ENCODE data around the gene SUN5. TPM values are rescaled to one million over a fixed set of nuclear protein-coding genes. Genes with fewer than 3 reads are reported as not detected.

Gene SUN5
- total and polyA plus RNA-seq, 2 donors (not counting 1 experiment from before 2014, with no cell fraction given): not detected

DNA sequence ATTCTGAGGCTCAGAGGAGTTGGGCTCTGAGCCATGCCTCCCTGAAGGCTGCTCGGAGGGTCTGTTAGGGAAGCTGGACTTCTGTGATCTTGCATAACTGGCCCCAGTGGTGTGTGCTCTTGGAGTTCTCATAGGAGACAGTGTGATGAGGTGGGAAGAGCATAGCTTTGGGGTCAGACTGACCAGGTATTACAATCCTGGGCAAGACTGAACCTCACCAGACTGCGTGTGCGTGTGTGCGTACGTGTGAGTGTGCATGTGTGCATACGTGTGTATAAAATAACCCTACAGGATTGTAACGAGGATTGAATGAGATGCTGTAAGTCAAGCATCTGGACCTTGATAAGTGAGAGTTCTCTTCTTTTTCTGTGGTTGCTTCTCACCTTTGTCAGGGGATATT is 13.3 kb upstream of the SUN5 start:
- ATAC-seq (ENCODE audit: low read depth) (no peak), DNase-seq (no peak)
- Mint-ChIP-seq H3K27me3 (peaks cover 9% of the 10 kb centered on the region), H3K9me3 (ENCODE audit: insufficient read depth) (no peaks in the 10 kb centered on the region), H3K4me3 (no peak overlapping the region), H3K27ac (no peak overlapping the region), H3K4me1 (no peaks in the 10 kb centered on the region)
- Histone ChIP-seq H4K20me1 (ENCODE audit: control insufficient read depth, insufficient read depth, low read length, poor library complexity, severe bottlenecking) (no peaks in the 10 kb centered on the region), H3K4me1 (ENCODE audit: control insufficient read depth in 2 of 2, insufficient read depth in 2 of 2, low read length in 2 of 2) (no peaks in the 10 kb centered on the region), H3K9ac (ENCODE audit: low read length) (no peak overlapping the region), H3K4me2 (replicated peaks; ENCODE audit: low read depth, low read length, poor library complexity, severe bottlenecking) (no peak overlapping the region), H2AFZ (ENCODE audit: insufficient read depth, low read depth, low read length, poor library complexity, severe bottlenecking) (no peak overlapping the region), H3K79me2 (ENCODE audit: control insufficient read depth, insufficient read depth, low read length) (no peaks in the 10 kb centered on the region), H3K36me3 (replicated peaks in 1 of 2; ENCODE audit: control extremely low read depth in 1 of 2, control insufficient read depth in 1 of 2, extremely low read depth in 1 of 2, insufficient read depth in 2 of 2, low read length in 1 of 2) (no peaks in the 10 kb centered on the region), H3K9me3 (ENCODE audit: control extremely low read depth in 1 of 3, control insufficient read depth in 2 of 3, insufficient read depth in 1 of 3, low read length in 2 of 3) (peaks cover 0 to 4% (median 0%) of the 10 kb centered on the region in 3 donors), H3K27me3 (replicated peaks in 1 of 4; ENCODE audit: control extremely low read depth in 1 of 4, control insufficient read depth in 3 of 4, insufficient read depth in 4 of 4, low read length in 3 of 4) (no peaks in the 10 kb centered on the region), H3K4me3 (ENCODE audit: control extremely low read depth in 1 of 5, extremely low read depth in 1 of 5, insufficient read depth in 1 of 5, low read depth in 2 of 5, low read length in 4 of 5) (no peak overlapping the region), H3K27ac (ENCODE audit: low read length in 2 of 2) (no peak overlapping the region)
- WGBS (ENCODE audit: insufficient coverage): 97% methylated on average over 6 of the region's 7 CpGs
- intact Hi-C loops (cut with micrococcal nuclease): no loop called here
- POLR2A ChIA-PET: no interaction called here
- CTCF ChIA-PET: no interaction called here
- TF ChIP-seq, protein P1, sequence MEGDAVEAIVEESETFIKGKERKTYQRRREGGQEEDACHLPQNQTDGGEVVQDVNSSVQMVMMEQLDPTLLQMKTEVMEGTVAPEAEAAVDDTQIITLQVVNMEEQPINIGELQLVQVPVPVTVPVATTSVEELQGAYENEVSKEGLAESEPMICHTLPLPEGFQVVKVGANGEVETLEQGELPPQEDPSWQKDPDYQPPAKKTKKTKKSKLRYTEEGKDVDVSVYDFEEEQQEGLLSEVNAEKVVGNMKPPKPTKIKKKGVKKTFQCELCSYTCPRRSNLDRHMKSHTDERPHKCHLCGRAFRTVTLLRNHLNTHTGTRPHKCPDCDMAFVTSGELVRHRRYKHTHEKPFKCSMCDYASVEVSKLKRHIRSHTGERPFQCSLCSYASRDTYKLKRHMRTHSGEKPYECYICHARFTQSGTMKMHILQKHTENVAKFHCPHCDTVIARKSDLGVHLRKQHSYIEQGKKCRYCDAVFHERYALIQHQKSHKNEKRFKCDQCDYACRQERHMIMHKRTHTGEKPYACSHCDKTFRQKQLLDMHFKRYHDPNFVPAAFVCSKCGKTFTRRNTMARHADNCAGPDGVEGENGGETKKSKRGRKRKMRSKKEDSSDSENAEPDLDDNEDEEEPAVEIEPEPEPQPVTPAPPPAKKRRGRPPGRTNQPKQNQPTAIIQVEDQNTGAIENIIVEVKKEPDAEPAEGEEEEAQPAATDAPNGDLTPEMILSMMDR (IDR thresholded peaks at IDR 0.05): no peak
- TF ChIP-seq EZH2 (IDR thresholded peaks at IDR 0.05; ENCODE audit: borderline replicate concordance, insufficient read depth, low read depth, low read length, poor library complexity, severe bottlenecking): no peak

DNA sequence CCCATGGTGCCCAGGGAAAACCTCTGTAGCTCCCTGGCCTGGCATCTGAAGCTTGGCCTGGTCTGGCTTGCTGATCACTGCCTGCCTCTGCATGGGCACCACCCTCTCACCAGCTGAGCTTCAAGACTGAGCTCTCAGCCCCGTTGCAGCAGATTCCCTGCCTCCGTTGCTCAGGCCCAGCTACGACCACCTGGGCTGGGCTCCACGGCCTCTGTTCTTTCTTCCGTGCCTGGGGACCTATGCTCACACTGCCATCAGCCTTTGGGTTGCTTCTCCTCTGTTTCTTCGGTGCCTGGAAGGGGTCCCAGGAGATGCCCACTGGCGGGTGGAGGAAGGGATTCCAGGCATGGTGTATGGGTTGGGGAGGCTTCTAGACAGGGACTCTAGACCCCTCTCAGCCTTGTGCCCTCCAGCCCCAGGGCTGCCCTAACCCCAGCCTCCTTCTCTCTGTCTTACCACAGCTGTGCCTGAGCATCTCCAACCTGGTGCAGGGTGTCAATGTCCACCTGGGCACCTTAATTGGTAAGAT is 12.4 kb upstream of the SUN5 start:
- H3K36me3 ChIP-seq (replicated peaks in 1 of 2; ENCODE audit: control extremely low read depth in 1 of 2, control insufficient read depth in 1 of 2, extremely low read depth in 1 of 2, insufficient read depth in 2 of 2, low read length in 1 of 2): no peaks in the 10 kb centered on the region
- WGBS (ENCODE audit: insufficient coverage): 86% methylated on average over 5 of the region's 7 CpGs
- Mint-ChIP-seq H3K27me3 (peaks cover 9% of the 10 kb centered on the region), H3K4me3 (no peak overlapping the region), H3K27ac (no peak overlapping the region), H3K4me1 (no peaks in the 10 kb centered on the region), H3K9me3 (ENCODE audit: insufficient read depth) (no peaks in the 10 kb centered on the region)
- no peaks in the 10 kb centered on the region for H3K27me3 ChIP-seq (replicated peaks in 1 of 4; ENCODE audit: control extremely low read depth in 1 of 4, control insufficient read depth in 3 of 4, insufficient read depth in 4 of 4, low read length in 3 of 4)
- no peaks in the 10 kb centered on the region for H3K79me2 ChIP-seq (ENCODE audit: control insufficient read depth, insufficient read depth, low read length)
- TF ChIP-seq, protein P1 (IDR thresholded peaks at IDR 0.05): no peak
- TF ChIP-seq EZH2 (IDR thresholded peaks at IDR 0.05; ENCODE audit: borderline replicate concordance, insufficient read depth, low read depth, low read length, poor library complexity, severe bottlenecking): no peak
- ATAC-seq (ENCODE audit: low read depth) (no peak), DNase-seq (no peak)
- no peak overlapping the region for H3K27ac ChIP-seq (ENCODE audit: low read length in 2 of 2)
- no peaks in the 10 kb centered on the region for H4K20me1 ChIP-seq (ENCODE audit: control insufficient read depth, insufficient read depth, low read length, poor library complexity, severe bottlenecking)
- H3K9ac ChIP-seq (ENCODE audit: low read length): no peak overlapping the region
- no peak overlapping the region for H3K4me3 ChIP-seq (ENCODE audit: control extremely low read depth in 1 of 5, extremely low read depth in 1 of 5, insufficient read depth in 1 of 5, low read depth in 2 of 5, low read length in 4 of 5)
- intact Hi-C loops (cut with micrococcal nuclease): no loop called here
- H3K9me3 ChIP-seq (ENCODE audit: control extremely low read depth in 1 of 3, control insufficient read depth in 2 of 3, insufficient read depth in 1 of 3, low read length in 2 of 3): peaks cover 0 to 4% (median 0%) of the 10 kb centered on the region in 3 donors
- CTCF ChIA-PET: no interaction called here
- POLR2A ChIA-PET: no interaction called here
- no peaks in the 10 kb centered on the region for H3K4me1 ChIP-seq (ENCODE audit: control insufficient read depth in 2 of 2, insufficient read depth in 2 of 2, low read length in 2 of 2)
- H2AFZ ChIP-seq (ENCODE audit: insufficient read depth, low read depth, low read length, poor library complexity, severe bottlenecking): no peak overlapping the region
- no peak overlapping the region for H3K4me2 ChIP-seq (replicated peaks; ENCODE audit: low read depth, low read length, poor library complexity, severe bottlenecking)

Measured in B cell (primary cell).